DND-41 (cell line): ENCODE measurements around the gene RIMS1.

Source experiments
- CTCF ChIP-seq: IDR thresholded peaks from 2 replicates; pipeline ENCODE4 v1.5.1; 2012; ENCODE audit warnings: borderline replicate concordance, low read length, moderate library complexity, mild to moderate bottlenecking; ENCODE audit not compliant: poor library complexity, severe bottlenecking; ENCODE audit errors: extremely low read depth
- EZH2 ChIP-seq: IDR thresholded peaks from 3 replicates; pipeline ENCODE4 v1.6.1; 2012; ENCODE audit warnings: borderline replicate concordance, low read depth, mild to moderate bottlenecking, moderate library complexity, low read length, inconsistent platforms; ENCODE audit not compliant: severe bottlenecking

- TF ChIP-seq CTCF = no peak
- no peak for TF ChIP-seq EZH2
These were observed at the start of gene RIMS1 for GRCh38 chr6:71886184-71887005.
